Trophoblast cell (in vitro differentiated cells and primary cell): ENCODE data around the gene DNAH14.
A peak's percentile ranks its signal among the peaks of the same experiment; 100 is the strongest.

Source experiments
- DNase-seq, 2 donors: peaks; one replicate each; pipeline ENCODE4 v3.0.0-alpha.2; 2016
- H2AFZ ChIP-seq: 2 replicates; pipeline ENCODE4 v1.6.1; 2013; ENCODE audit warnings: low read length, moderate library complexity, mild to moderate bottlenecking; ENCODE audit not compliant: insufficient read depth, poor library complexity
- H2AK5ac ChIP-seq: 2 replicates; pipeline ENCODE4 v1.6.1; 2013; ENCODE audit warnings: mild to moderate bottlenecking, low read length
- H2BK120ac ChIP-seq: 2 replicates; pipeline ENCODE4 v1.6.1; 2013; ENCODE audit warnings: low read length, mild to moderate bottlenecking, moderate library complexity; ENCODE audit not compliant: insufficient read depth, poor library complexity
- H2BK12ac ChIP-seq: 2 replicates; pipeline ENCODE4 v1.6.1; 2013; ENCODE audit warnings: mild to moderate bottlenecking, low read length, moderate library complexity
- H2BK5ac ChIP-seq: 2 replicates; pipeline ENCODE4 v1.6.1; 2013; ENCODE audit warnings: low read length, low read depth, moderate library complexity, mild to moderate bottlenecking; ENCODE audit not compliant: poor library complexity
- H3K14ac ChIP-seq: 2 replicates; pipeline ENCODE4 v1.6.1; 2013; ENCODE audit warnings: mild to moderate bottlenecking, low read length
- H3K18ac ChIP-seq: 2 replicates; pipeline ENCODE4 v1.6.1; 2013; ENCODE audit warnings: mild to moderate bottlenecking, low read length
- H3K23ac ChIP-seq: 2 replicates; pipeline ENCODE4 v1.6.1; 2013; ENCODE audit warnings: low read length
- H3K27ac ChIP-seq: 2 replicates; pipeline ENCODE4 v1.5.1; 2013; ENCODE audit warnings: low read depth, mild to moderate bottlenecking, inconsistent platforms, low read length, moderate library complexity
- H3K27me3 ChIP-seq: 2 replicates; pipeline ENCODE4 v1.6.1; 2013; ENCODE audit warnings: inconsistent platforms, mild to moderate bottlenecking, low read length, moderate library complexity; ENCODE audit not compliant: insufficient read depth
- H3K36me3 ChIP-seq, 2 experiments: 1 replicate in 1 of 2; 2 replicates in 1 of 2; pipeline ENCODE4 v1.6.1; 2013; ENCODE audit warnings: low read length in 2 of 2, mild to moderate bottlenecking in 2 of 2, moderate library complexity in 1 of 2; ENCODE audit not compliant: insufficient read depth in 2 of 2, control insufficient read depth in 1 of 2
- H3K4ac ChIP-seq: 2 replicates; pipeline ENCODE4 v1.6.1; 2013; ENCODE audit warnings: low read depth, mild to moderate bottlenecking, low read length, moderate library complexity
- H3K4me1 ChIP-seq, 2 experiments: 1 replicate in 1 of 2; 2 replicates in 1 of 2; pipeline ENCODE4 v1.6.1; 2013; ENCODE audit warnings: low read length in 2 of 2, mild to moderate bottlenecking in 2 of 2, moderate library complexity in 1 of 2; ENCODE audit not compliant: insufficient read depth in 2 of 2, control insufficient read depth in 1 of 2
- H3K4me2 ChIP-seq: 2 replicates; pipeline ENCODE4 v1.6.1; 2013; ENCODE audit warnings: inconsistent platforms, mild to moderate bottlenecking, low read length, moderate library complexity
- H3K4me3 ChIP-seq: 2 replicates; pipeline ENCODE4 v1.5.1; 2013; ENCODE audit warnings: mild to moderate bottlenecking, low read depth, low read length, inconsistent platforms
- H3K79me1 ChIP-seq: one replicate; pipeline ENCODE4 v1.6.1; 2013; ENCODE audit warnings: low read length
- H3K79me2 ChIP-seq: 2 replicates; pipeline ENCODE4 v1.6.1; 2013; ENCODE audit warnings: low read length, mild to moderate bottlenecking; ENCODE audit not compliant: control insufficient read depth, insufficient read depth, poor library complexity
- H3K9ac ChIP-seq: 2 replicates; pipeline ENCODE4 v1.6.1; 2013; ENCODE audit warnings: mild to moderate bottlenecking, low read length
- H3K9me3 ChIP-seq: 2 replicates; pipeline ENCODE4 v1.6.1; 2013; ENCODE audit warnings: low read depth, mild to moderate bottlenecking, control low read depth, inconsistent platforms, low read length; ENCODE audit not compliant: insufficient read depth
- H4K12ac ChIP-seq: 2 replicates; pipeline ENCODE4 v1.6.1; 2013; ENCODE audit warnings: low read depth, mild to moderate bottlenecking, low read length, moderate library complexity
- H4K8ac ChIP-seq: 2 replicates; pipeline ENCODE4 v1.6.1; 2013; ENCODE audit warnings: low read depth, mild to moderate bottlenecking, low read length, moderate library complexity
- H4K91ac ChIP-seq: one replicate; pipeline ENCODE4 v1.6.1; 2013; ENCODE audit warnings: low read depth, mild to moderate bottlenecking, low read length, moderate library complexity
- WGBS: extraction: QIAGEN DNeasy Blood & Tissue Kit; methylation state at CpG from one replicate; pipeline ENCODE4 v1.1.7; 2013; ENCODE audit warnings: missing lambda C conversion rate; ENCODE audit not compliant: insufficient read length, insufficient coverage; ENCODE audit errors: extremely low coverage; 5-methylcytosine and 5-hydroxymethylcytosine counted together

DNAH14 gene

GRCh38 chr1:225343618-225344017, 414.1 kb downstream of the DNAH14 start:
- Histone ChIP-seq H3K9ac (no peak overlapping the region), H3K9me3 (no peaks in the 10 kb centered on the region), H2BK120ac (no peak overlapping the region), H3K4me2 (no peak overlapping the region), H3K4me1 (no peaks in the 10 kb centered on the region), H3K18ac (no peak overlapping the region), H4K91ac (no peak overlapping the region), H2BK5ac (no peak overlapping the region), H3K14ac (no peak overlapping the region), H3K27me3 (no peaks in the 10 kb centered on the region), H4K12ac (no peak overlapping the region), H3K4me3 (no peak overlapping the region), H3K79me1 (no peaks in the 10 kb centered on the region), H2AFZ (no peak overlapping the region), H3K36me3 (no peaks in the 10 kb centered on the region), H3K79me2 (no peaks in the 10 kb centered on the region), H3K27ac (no peak overlapping the region), H2BK12ac (no peak overlapping the region), H3K23ac (no peak overlapping the region), H2AK5ac (no peak overlapping the region), H4K8ac (no peak overlapping the region), H3K4ac (no peak overlapping the region)
- peak in 1 of 2 donors; percentile 16 for DNase-seq

- H3K27me3 ChIP-seq, result no peaks in the 10 kb centered on the region
- H2AFZ ChIP-seq, result no peak overlapping the region
- H3K4me3 ChIP-seq, result no peak overlapping the region
- no peak overlapping the region for H3K4ac ChIP-seq
- H3K14ac ChIP-seq, result no peak overlapping the region
- H4K12ac ChIP-seq, result no peak overlapping the region
- no peak overlapping the region for H3K4me2 ChIP-seq
- WGBS, result no CpG with 5 or more reads among the region's 3 CpGs
- no peak for DNase-seq
- no peaks in the 10 kb centered on the region for H3K79me1 ChIP-seq
- no peaks in the 10 kb centered on the region for H3K36me3 ChIP-seq
- H3K79me2 ChIP-seq, result no peaks in the 10 kb centered on the region
- no peak overlapping the region for H3K27ac ChIP-seq
- no peaks in the 10 kb centered on the region for H3K4me1 ChIP-seq
- H3K23ac ChIP-seq, result no peak overlapping the region
- H4K8ac ChIP-seq, result no peak overlapping the region
- H4K91ac ChIP-seq, result no peak overlapping the region
- no peak overlapping the region for H3K18ac ChIP-seq
- H2AK5ac ChIP-seq, result no peak overlapping the region
- no peak overlapping the region for H2BK12ac ChIP-seq
- no peaks in the 10 kb centered on the region for H3K9me3 ChIP-seq
- H2BK5ac ChIP-seq, result no peak overlapping the region
- H2BK120ac ChIP-seq, result no peak overlapping the region
- H3K9ac ChIP-seq, result no peak overlapping the region
Measured at GRCh38 chr1:225347123-225347683, 417.7 kb downstream of the DNAH14 start.

GRCh38 chr1:225348400-225348799, 418.9 kb downstream of the DNAH14 start:
- Histone ChIP-seq H3K27me3 (no peaks in the 10 kb centered on the region), H3K9ac (no peak overlapping the region), H3K4ac (no peak overlapping the region), H2AFZ (no peak overlapping the region), H3K4me1 (no peaks in the 10 kb centered on the region), H3K27ac (no peak overlapping the region), H4K8ac (no peak overlapping the region), H3K4me3 (no peak overlapping the region), H2BK12ac (no peak overlapping the region), H3K36me3 (no peaks in the 10 kb centered on the region), H2BK120ac (no peak overlapping the region), H3K23ac (no peak overlapping the region), H3K4me2 (no peak overlapping the region), H3K14ac (no peak overlapping the region), H3K18ac (no peak overlapping the region), H2BK5ac (no peak overlapping the region), H2AK5ac (no peak overlapping the region), H3K79me2 (no peaks in the 10 kb centered on the region), H4K12ac (no peak overlapping the region), H3K9me3 (no peaks in the 10 kb centered on the region), H3K79me1 (no peaks in the 10 kb centered on the region), H4K91ac (no peak overlapping the region)
- no peak for DNase-seq

- no CpG with 5 or more reads among the region's 2 CpGs for WGBS
- Histone ChIP-seq H3K79me2 (no peaks in the 10 kb centered on the region), H3K9me3 (no peaks in the 10 kb centered on the region), H3K9ac (no peak overlapping the region), H2AFZ (no peak overlapping the region), H3K27me3 (no peaks in the 10 kb centered on the region), H4K12ac (no peak overlapping the region), H3K4me2 (no peak overlapping the region), H2BK120ac (no peak overlapping the region), H3K14ac (no peak overlapping the region), H3K4me1 (no peaks in the 10 kb centered on the region), H3K23ac (no peak overlapping the region), H4K91ac (no peak overlapping the region), H3K36me3 (no peaks in the 10 kb centered on the region), H3K27ac (no peak overlapping the region), H3K18ac (no peak overlapping the region), H3K4ac (no peak overlapping the region), H2BK5ac (no peak overlapping the region), H4K8ac (no peak overlapping the region), H3K79me1 (no peaks in the 10 kb centered on the region), H2AK5ac (no peak overlapping the region), H2BK12ac (no peak overlapping the region), H3K4me3 (no peak overlapping the region)
- no peak for DNase-seq
Measured at GRCh38 chr1:225349826-225350225, 420.4 kb downstream of the DNAH14 start.
